K562 (cell line): ENCODE data around the gene PRR19. TPM values are rescaled to one million over a fixed set of nuclear protein-coding genes. Genes with fewer than 3 reads are reported as not detected.

Source experiments
- BMI1 ChIP-seq: fragments of 150-350 bp; IDR thresholded peaks from 2 replicates; pipeline ENCODE4 v1.6.1; 2014; ENCODE audit warnings: low read length
- CGGBP1 ChIP-seq: fragments of 250-450 bp; sonication (Bioruptor Pico); IDR thresholded peaks from 2 replicates; pipeline ENCODE4 v1.9.0; 2021; ENCODE audit warnings: mild to moderate bottlenecking
- CHD2 ChIP-seq: IDR thresholded peaks from 2 replicates; pipeline ENCODE4 v1.6.1; 2011; ENCODE audit warnings: low read depth, low read length
- HDAC3 ChIP-seq: fragments of 450-650 bp; IDR thresholded peaks from 2 replicates; pipeline ENCODE4 v1.6.1; 2018; ENCODE audit warnings: borderline replicate concordance, mild to moderate bottlenecking, moderate library complexity; ENCODE audit not compliant: partially characterized antibody
- KAT2B ChIP-seq: IDR thresholded peaks from one replicate; pipeline ENCODE4 v1.6.1; 2012; ENCODE audit warnings: low read depth, mild to moderate bottlenecking, control low read depth, inconsistent platforms, low read length, moderate library complexity
- KDM5B ChIP-seq: fragments of 200-600 bp; sonication (generic); IDR thresholded peaks from 2 replicates; pipeline ENCODE4 v1.6.1; 2012; ENCODE audit warnings: low read depth, mild to moderate bottlenecking, moderate library complexity, low read length, control low read depth, inconsistent platforms; ENCODE audit not compliant: insufficient replicate concordance
- MECOM ChIP-seq: fragments of 250-450 bp; sonication (Bioruptor Pico); IDR thresholded peaks from 2 replicates; pipeline ENCODE4 v1.8.0; 2022; ENCODE audit warnings: inconsistent platforms
- MED1 ChIP-seq: sonication (generic); formaldehyde crosslinking; IDR thresholded peaks from 2 replicates; pipeline ENCODE4 v1.8.1; 2023; ENCODE audit warnings: missing genetic modification reagents, borderline replicate concordance
- MNT ChIP-seq, 2 experiments: fragments of 450-650 bp; conservative IDR thresholded peaks; 2 replicates each; pipeline ENCODE4 v1.6.1; 2017; ENCODE audit warnings: mild to moderate bottlenecking in 2 of 2, moderate library complexity in 2 of 2
- NCOA4 ChIP-seq: fragments of 450-650 bp; IDR thresholded peaks from 2 replicates; pipeline ENCODE4 v1.6.1; 2018; ENCODE audit warnings: mild to moderate bottlenecking; ENCODE audit not compliant: partially characterized antibody
- NFIC ChIP-seq: fragments of 450-650 bp; IDR thresholded peaks from 2 replicates; pipeline ENCODE4 v1.6.1; 2017; ENCODE audit warnings: mild to moderate bottlenecking, inconsistent platforms
- NONO ChIP-seq, 2 experiments: fragments of 200-400 bp in 1 of 2; fragments of 450-650 bp in 1 of 2; formaldehyde crosslinking in 1 of 2; IDR thresholded peaks; 2 replicates each; pipeline ENCODE4 v1.6.1; 2017; ENCODE audit warnings: low read depth in 2 of 2, mild to moderate bottlenecking in 2 of 2, moderate library complexity in 2 of 2, low read length in 1 of 2
- NR2C2 ChIP-seq, 2 experiments: fragments of 200-800 bp in 1 of 2; sonication (Bioruptor generic) in 1 of 2; sonication (generic) in 1 of 2; formaldehyde crosslinking in 1 of 2; IDR thresholded peaks; 2 replicates each; pipeline versions ENCODE4 v1.6.1 to v1.8.0; 2016 to 2022; ENCODE audit warnings: mild to moderate bottlenecking in 1 of 2, missing compliant biosample characterization in 1 of 2, missing genetic modification characterization in 1 of 2, missing genetic modification reagents in 1 of 2
- POLR2G ChIP-seq: fragments of 200-400 bp; formaldehyde crosslinking; IDR thresholded peaks from 2 replicates; pipeline ENCODE4 v1.6.1; 2017; ENCODE audit warnings: low read depth, mild to moderate bottlenecking, antibody characterized with exemption, low read length, moderate library complexity
- PYGO2 ChIP-seq: fragments of 450-650 bp; IDR thresholded peaks from 2 replicates; pipeline ENCODE4 v1.6.1; 2016; ENCODE audit warnings: mild to moderate bottlenecking, missing genetic modification characterization, moderate library complexity, missing compliant biosample characterization
- RBFOX2 ChIP-seq: fragments of 200-400 bp; formaldehyde crosslinking; IDR thresholded peaks from 2 replicates; pipeline ENCODE4 v1.6.1; 2017; ENCODE audit warnings: low read depth, mild to moderate bottlenecking, low read length, moderate library complexity
- RBM14 ChIP-seq: fragments of 200-400 bp; formaldehyde crosslinking; IDR thresholded peaks from 2 replicates; pipeline ENCODE4 v1.6.1; 2018; ENCODE audit warnings: low read depth, mild to moderate bottlenecking, low read length, moderate library complexity, borderline replicate concordance; ENCODE audit not compliant: insufficient read depth
- STAT5B ChIP-seq: fragments of 250-450 bp; sonication (Bioruptor Pico); IDR thresholded peaks from 2 replicates; pipeline ENCODE4 v1.8.0; 2021; ENCODE audit warnings: mild to moderate bottlenecking, inconsistent platforms
- TBL1XR1 ChIP-seq, 2 experiments: IDR thresholded peaks; 2 replicates each; pipeline ENCODE4 v1.6.1; 2012; ENCODE audit warnings: improper control_type of control experiment in 2 of 2, low read length in 2 of 2, mild to moderate bottlenecking in 1 of 2
- ZBTB11 ChIP-seq, 3 experiments: fragments of 200-800 bp in 1 of 3; fragments of 250-450 bp in 1 of 3; fragments of 450-650 bp in 1 of 3; sonication (Bioruptor Pico) in 1 of 3; sonication (Bioruptor generic) in 1 of 3; formaldehyde crosslinking in 1 of 3; IDR thresholded peaks; 2 replicates each; pipeline versions ENCODE4 v1.6.1 to v1.8.0; 2016 to 2022; ENCODE audit warnings: mild to moderate bottlenecking in 2 of 3, missing genetic modification characterization in 2 of 3, missing compliant biosample characterization in 1 of 3, moderate library complexity in 1 of 3
- ZBTB7A ChIP-seq: IDR thresholded peaks from 2 replicates; pipeline ENCODE4 v1.6.1; 2011; ENCODE audit warnings: low read depth, mild to moderate bottlenecking, low read length, moderate library complexity, borderline replicate concordance; ENCODE audit not compliant: control insufficient read depth
- ZNF133 ChIP-seq: fragments of 250-450 bp; sonication (Bioruptor Pico); IDR thresholded peaks from 2 replicates; pipeline ENCODE4 v1.4.0; 2020; ENCODE audit warnings: mild to moderate bottlenecking
- ZNF436 ChIP-seq: fragments of 250-450, 450-650 bp; sonication (Bioruptor Pico); formaldehyde crosslinking; IDR thresholded peaks from 2 replicates; pipeline ENCODE4 v1.7.0; 2020; ENCODE audit warnings: mild to moderate bottlenecking
- ZNF586 ChIP-seq: fragments of 450-650 bp; formaldehyde crosslinking; conservative IDR thresholded peaks from 2 replicates; pipeline ENCODE4 v1.4.0; 2020; ENCODE audit warnings: mild to moderate bottlenecking, moderate library complexity
- polyA plus RNA-seq, 8 experiments: library from polyadenylated mRNA; depleted of rRNA in 4 of 8; stranded (reverse) in 5 of 8; unstranded in 3 of 8; fragments of >200 nt; fragmentation: Nextera tagmentation in 2 of 8; fragmentation: Illumina TruSeq in 1 of 8; extraction: Ambion mirVana in 2 of 8; extraction: Trizol in 1 of 8; gene quantifications; 2 replicates each; pipeline versions ENCODE4 v1.2.1 to v1.2.3, GENCODE V29; 2011 to 2014; ENCODE audit warnings: inconsistent platforms in 1 of 8, missing spikeins in 1 of 8
- total RNA-seq, 7 experiments: library from RNA; depleted of rRNA in 6 of 7; stranded (reverse); fragments of >200 nt in 6 of 7; fragmentation: Illumina TruSeq in 2 of 7; extraction: Trizol in 2 of 7; gene quantifications; 2 replicates each; pipeline versions ENCODE4 v1.2.1 to v1.2.3, GENCODE V29; 2011 to 2021; ENCODE audit warnings: low replicate concordance in 1 of 7

Gene PRR19
- total and polyA plus RNA-seq, 9 of the 15 experiments (the other 6 are each of a cell fraction or from before 2014, with no cell fraction given) = 0.10 to 1.6 (median 0.54) TPM

DNA sequence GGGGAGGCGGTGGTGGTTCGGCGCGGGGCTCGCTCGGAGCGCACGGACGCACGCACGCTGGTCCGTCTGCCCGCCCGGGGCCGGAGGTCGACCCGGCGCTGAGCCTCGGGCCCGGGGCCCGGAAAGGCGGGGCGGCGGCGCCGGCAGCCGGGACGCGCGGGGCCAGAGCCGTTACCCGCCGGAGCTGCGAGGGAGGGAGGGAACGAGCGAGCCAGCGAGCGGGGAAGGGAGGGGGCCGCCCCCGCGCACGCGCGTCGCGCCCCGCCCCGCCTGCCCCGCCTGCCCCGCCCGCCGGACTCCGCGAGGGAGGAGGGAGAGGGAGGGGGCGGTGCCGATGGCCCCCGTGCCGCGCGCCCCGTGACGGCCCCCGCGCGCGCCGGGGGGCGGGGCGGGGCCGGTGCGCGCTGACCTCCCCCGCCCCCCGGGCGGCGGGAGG, 17.8 kb upstream of the PRR19 start (continued):
- no peak for TF ChIP-seq CGGBP1 (CRISPR knock-in tag)
- no peak for TF ChIP-seq KAT2B
- TF ChIP-seq BMI1 = no peak
- no peak for TF ChIP-seq NR2C2 (CRISPR knock-in tag; IDR thresholded peaks at IDR 0.05)
- peak; percentile 70 for TF ChIP-seq NR2C2 (tag; IDR thresholded peaks at IDR 0.05)
- no peak for TF ChIP-seq ZNF436 (CRISPR knock-in tag)
- no peak; a peak in 1 of 6 replicates for TF ChIP-seq ZBTB11 (CRISPR knock-in tag; IDR thresholded peaks at IDR 0.05)
- peak in 1 of 2 experiments; percentile 91; a peak in 2 of 4 replicates for TF ChIP-seq NONO (IDR thresholded peaks at IDR 0.05; ENCODE audit: low read depth in 2 of 2, low read length in 1 of 2)
- TF ChIP-seq RBM14 = no peak
- TF ChIP-seq TBL1XR1 (IDR thresholded peaks at IDR 0.05; ENCODE audit: low read length in 2 of 2) = no peak
- TF ChIP-seq ZBTB7A = peak; percentile 89; the same call in 1 of the 2 replicates
- TF ChIP-seq PYGO2 (tag) = no peak
- TF ChIP-seq ZNF133 (CRISPR knock-in tag) = no peak
- no peak for TF ChIP-seq MECOM (CRISPR knock-in tag)
- TF ChIP-seq ZNF586 = no peak
- no peak for TF ChIP-seq NFIC
- TF ChIP-seq NCOA4 = no peak
- TF ChIP-seq KDM5B = peak; percentile 14
- TF ChIP-seq POLR2G = peak; percentile 83
- TF ChIP-seq RBFOX2 = peak; percentile 80
- no peak for TF ChIP-seq STAT5B (CRISPR knock-in tag)
- no peak for TF ChIP-seq MNT (conservative IDR thresholded peaks at IDR 0.05)
- TF ChIP-seq MED1 (CRISPR knock-in tag) = no peak
- TF ChIP-seq HDAC3 = no peak
- no peak for TF ChIP-seq CHD2
